Endothelial cell of umbilical vein (primary cell): ENCODE measurements around the gene CYP1B1. TPM values are rescaled to one million over a fixed set of nuclear protein-coding genes. Genes with fewer than 3 reads are reported as not detected.

Source experiments
- BruUV-seq: library from RNA; stranded (reverse); fragments of 400-500 nt; replicated peaks from 2 replicates; lab custom pipeline; 2021; lab: Mats Ljungman, UMichigan
- CTCF ChIA-PET: fragments of 300-600, 350-600 bp; sonication (Branson Sonifier 250); formaldehyde crosslinking; loops from one replicate; lab custom pipeline; 2021; ENCODE audit warnings: antibody characterized with exemption, inconsistent platforms; lab: Charles Lee
- POLR2A ChIA-PET: fragments of 300-600, 350-600 bp; sonication (Branson Sonifier 250); formaldehyde crosslinking; loops from one replicate; lab custom pipeline; 2021; ENCODE audit warnings: antibody characterized with exemption, inconsistent platforms; lab: Charles Lee
- DNase-seq: peaks from one replicate; pipeline ENCODE4 v3.0.0-alpha.2; 2011; ENCODE audit warnings: low read depth, low spot score
- FAIRE-seq: peaks from 2 replicates; lab custom pipeline; 2011; peaks lifted over from hg19 to GRCh38; lab: Jason Lieb, UNC
- H2AFZ ChIP-seq: 2 replicates; pipeline ENCODE4 v1.6.0; 2012; ENCODE audit warnings: low read depth, low read length, control low read depth, inconsistent platforms
- H3K27ac ChIP-seq: 2 replicates; pipeline ENCODE4 v1.5.1; 2011; ENCODE audit warnings: low read depth, mild to moderate bottlenecking, control low read depth, low read length, moderate library complexity; ENCODE audit not compliant: insufficient read depth
- H3K27me3 ChIP-seq, 2 experiments: 2 replicates each; pipeline versions ENCODE4 v1.6.0 to v1.6.1; 2011; ENCODE audit warnings: low read length in 2 of 2, mixed read lengths in 1 of 2; ENCODE audit not compliant: control insufficient read depth in 2 of 2, insufficient read depth in 2 of 2
- H3K36me3 ChIP-seq, 2 experiments: 2 replicates in 1 of 2; 3 replicates in 1 of 2; pipeline ENCODE4 v1.5.1; 2011; ENCODE audit warnings: low read length in 2 of 2, mild to moderate bottlenecking in 1 of 2, moderate library complexity in 1 of 2; ENCODE audit not compliant: control insufficient read depth in 2 of 2, insufficient read depth in 2 of 2; ENCODE audit errors: extremely low read depth in 1 of 2
- H3K4me1 ChIP-seq: 3 replicates; pipeline ENCODE4 v1.5.1; 2011; ENCODE audit warnings: mild to moderate bottlenecking, low read length; ENCODE audit not compliant: control insufficient read depth, insufficient read depth; ENCODE audit errors: extremely low read depth
- H3K4me2 ChIP-seq: 2 replicates; pipeline ENCODE4 v1.6.1; 2011; ENCODE audit warnings: low read length, control low read depth, mixed read lengths; ENCODE audit not compliant: insufficient read depth
- H3K4me3 ChIP-seq, 3 experiments: fragments of 200-600 bp in 1 of 3; sonication (generic), shearing (Covaris generic) in 1 of 3; replicated peaks in 1 of 3; 2 replicates each; pipeline ENCODE4 v1.5.1; 2011 to 2016; ENCODE audit warnings: control low read depth in 3 of 3, low read length in 3 of 3, mild to moderate bottlenecking in 2 of 3, inconsistent platforms in 1 of 3, low read depth in 1 of 3, moderate library complexity in 1 of 3; ENCODE audit not compliant: insufficient read depth in 1 of 3
- H3K79me2 ChIP-seq: 2 replicates; pipeline ENCODE4 v1.6.0; 2012; ENCODE audit warnings: low read length, inconsistent platforms; ENCODE audit not compliant: control insufficient read depth, insufficient read depth
- H3K9ac ChIP-seq: replicated peaks from 2 replicates; pipeline ENCODE3; 2011; ENCODE audit warnings: low read length, control low read depth; ENCODE audit not compliant: insufficient read depth; ENCODE audit errors: extremely low read depth
- H3K9me1 ChIP-seq: replicated peaks from 3 replicates; pipeline ENCODE4 v1.6.0; 2011; ENCODE audit warnings: mild to moderate bottlenecking, low read length; ENCODE audit not compliant: control insufficient read depth, insufficient read depth; ENCODE audit errors: extremely low read depth
- H3K9me3 ChIP-seq: replicated peaks from 2 replicates; pipeline ENCODE4 v1.5.1; 2012; ENCODE audit warnings: low read length, inconsistent platforms; ENCODE audit not compliant: control insufficient read depth, insufficient read depth
- H4K20me1 ChIP-seq: replicated peaks from 2 replicates; pipeline ENCODE3; 2011; ENCODE audit warnings: mild to moderate bottlenecking, low read length; ENCODE audit not compliant: control insufficient read depth, insufficient read depth; ENCODE audit errors: extremely low read depth
- EZH2 ChIP-seq: IDR thresholded peaks from 2 replicates; pipeline ENCODE4 v1.6.1; 2012; ENCODE audit warnings: borderline replicate concordance, low read depth, mild to moderate bottlenecking, moderate library complexity, low read length, inconsistent platforms; ENCODE audit not compliant: severe bottlenecking
- FOS ChIP-seq: IDR thresholded peaks from 2 replicates; pipeline ENCODE4 v1.6.1; 2011; ENCODE audit warnings: mild to moderate bottlenecking, low read length, moderate library complexity, borderline replicate concordance; ENCODE audit not compliant: insufficient read depth
- GATA2 ChIP-seq: IDR thresholded peaks from 2 replicates; pipeline ENCODE4 v1.7.0; 2011; ENCODE audit warnings: low read depth, mild to moderate bottlenecking, moderate library complexity, mixed read lengths, low read length; ENCODE audit not compliant: insufficient read length, insufficient read depth
- JUN ChIP-seq: IDR thresholded peaks from 2 replicates; pipeline ENCODE4 v1.6.1; 2011; ENCODE audit warnings: borderline replicate concordance, low read depth; ENCODE audit not compliant: insufficient read length, insufficient read depth
- MAX ChIP-seq: IDR thresholded peaks from 2 replicates; pipeline ENCODE4 v1.6.1; 2011; ENCODE audit not compliant: insufficient read depth, insufficient read length
- MYC ChIP-seq: IDR thresholded peaks from one replicate; pipeline ENCODE4 v1.6.1; 2011; ENCODE audit warnings: mild to moderate bottlenecking, low read depth, low read length
- POLR2A ChIP-seq: IDR thresholded peaks from 2 replicates; pipeline ENCODE4 v1.6.1; 2012; ENCODE audit warnings: low read depth, mild to moderate bottlenecking, control low read depth, low read length
- POLR2AphosphoS5 ChIP-seq: IDR thresholded peaks from 2 replicates; pipeline ENCODE4 v1.6.1; 2012; ENCODE audit warnings: low read depth, mild to moderate bottlenecking, control low read depth, low read length, moderate library complexity; ENCODE audit not compliant: insufficient read depth
- dilution Hi-C: fragments of 300-500 bp; cut with MboI; formaldehyde crosslinking; loops from one replicate; pipeline ENCODE4 v1.15.0; 2019; ENCODE audit warnings: low sequenced_read_pairs; ENCODE audit not compliant: extremely low pct_ligation_motif_present
- intact Hi-C: fragments of 100-400 bp; cut with micrococcal nuclease; formaldehyde crosslinking; loops from one replicate; pipeline ENCODE4 v1.10.0; 2022
- polyA plus RNA-seq, 4 experiments: library from polyadenylated mRNA; depleted of rRNA in 3 of 4; stranded (reverse) in 3 of 4; unstranded in 1 of 4; fragments of >200 nt; gene quantifications; 2 replicates each; pipeline versions ENCODE4 v1.2.1 to v1.2.3, GENCODE V29; 2011 to 2012; ENCODE audit warnings: missing spikeins in 1 of 4
- total RNA-seq: library from RNA; stranded (reverse); gene quantifications from 2 replicates; pipeline ENCODE4 v1.2.3, GENCODE V29; 2021
- TF ChIP-seq, protein P1 (sequence below), 2 donors: IDR thresholded peaks; 1 replicate in 1 of 2; 2 replicates in 1 of 2; pipeline ENCODE4 v1.5.1; 2011; ENCODE audit warnings: low read length in 2 of 2, mild to moderate bottlenecking in 2 of 2, moderate library complexity in 2 of 2, control low read depth in 1 of 2, inconsistent platforms in 1 of 2, low read depth in 1 of 2; ENCODE audit not compliant: insufficient read depth in 1 of 2; ENCODE audit errors: extremely low read depth in 1 of 2

Gene CYP1B1
- total and polyA plus RNA-seq, 2 donors (not counting 3 experiments of a cell fraction or from before 2014, with no cell fraction given), result 0.01 TPM; not detected in 1

DNA sequence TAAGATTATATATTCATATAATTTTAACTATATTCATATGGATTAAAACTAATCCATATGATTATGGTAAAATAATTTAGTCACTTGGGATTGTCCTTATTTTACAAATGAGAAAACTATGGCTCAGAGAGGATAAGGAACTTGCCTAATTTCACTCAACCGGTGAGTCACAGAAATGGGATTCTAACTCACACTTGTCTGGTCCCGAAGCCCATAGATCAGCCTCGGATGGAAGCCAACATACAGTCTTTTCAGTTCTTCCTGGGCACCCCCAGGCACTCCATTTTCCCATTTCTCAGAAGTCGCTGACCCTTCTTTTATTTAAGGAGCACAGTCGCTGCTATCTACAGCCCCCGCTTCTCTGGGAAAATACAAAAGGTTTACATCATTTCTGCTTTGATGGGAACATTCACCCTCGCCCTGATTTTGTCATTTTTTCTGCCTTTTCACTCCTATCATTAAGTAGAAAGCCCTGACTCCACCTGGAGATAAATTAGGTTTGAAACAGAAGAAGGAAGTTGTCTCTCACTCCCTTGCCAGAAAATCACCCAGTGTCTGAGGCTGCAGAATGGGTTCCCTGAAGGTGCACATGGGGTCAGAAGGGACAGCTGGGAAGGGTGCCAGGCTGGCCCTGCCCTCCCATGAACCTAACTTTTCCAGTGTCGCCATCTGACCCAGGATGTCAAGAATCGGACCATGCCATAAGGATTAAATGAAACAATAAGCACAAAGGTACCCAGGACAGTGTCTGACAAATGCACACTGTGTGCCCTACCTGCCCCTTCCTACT is 36.6 kb downstream of the CYP1B1 start:
- no peak for DNase-seq

More for the DNA sequence above, 36.6 kb downstream of the CYP1B1 start:
- Histone ChIP-seq H3K36me3 (no peaks in the 10 kb centered on the region), H3K9me3 (no peaks in the 10 kb centered on the region), H4K20me1 (no peaks in the 10 kb centered on the region), H2AFZ (no peak overlapping the region), H3K4me2 (no peak overlapping the region), H3K9me1 (no peaks in the 10 kb centered on the region), H3K27me3 (peaks cover 28 to 34% of the 10 kb centered on the region in 2 experiments), H3K9ac (no peak overlapping the region), H3K27ac (no peak overlapping the region), H3K4me3 (no peak overlapping the region), H3K4me1 (no peaks in the 10 kb centered on the region), H3K79me2 (no peaks in the 10 kb centered on the region)
- CTCF ChIA-PET, result interaction anchor here (1.4 kb wide), 1 partner anchor 57 kb away, joined by 4 read pairs; no protein-coding TSS in a partner anchor
- POLR2A ChIA-PET, result no interaction called here
- no peak for FAIRE-seq
- TF ChIP-seq MYC, result no peak
- no peak for TF ChIP-seq POLR2AphosphoS5
- TF ChIP-seq EZH2, result no peak
- TF ChIP-seq GATA2, result no peak
- no peak for TF ChIP-seq JUN
- no peak for TF ChIP-seq FOS
- no peak for TF ChIP-seq POLR2A
- TF ChIP-seq MAX, result no peak
- TF ChIP-seq, protein P1, sequence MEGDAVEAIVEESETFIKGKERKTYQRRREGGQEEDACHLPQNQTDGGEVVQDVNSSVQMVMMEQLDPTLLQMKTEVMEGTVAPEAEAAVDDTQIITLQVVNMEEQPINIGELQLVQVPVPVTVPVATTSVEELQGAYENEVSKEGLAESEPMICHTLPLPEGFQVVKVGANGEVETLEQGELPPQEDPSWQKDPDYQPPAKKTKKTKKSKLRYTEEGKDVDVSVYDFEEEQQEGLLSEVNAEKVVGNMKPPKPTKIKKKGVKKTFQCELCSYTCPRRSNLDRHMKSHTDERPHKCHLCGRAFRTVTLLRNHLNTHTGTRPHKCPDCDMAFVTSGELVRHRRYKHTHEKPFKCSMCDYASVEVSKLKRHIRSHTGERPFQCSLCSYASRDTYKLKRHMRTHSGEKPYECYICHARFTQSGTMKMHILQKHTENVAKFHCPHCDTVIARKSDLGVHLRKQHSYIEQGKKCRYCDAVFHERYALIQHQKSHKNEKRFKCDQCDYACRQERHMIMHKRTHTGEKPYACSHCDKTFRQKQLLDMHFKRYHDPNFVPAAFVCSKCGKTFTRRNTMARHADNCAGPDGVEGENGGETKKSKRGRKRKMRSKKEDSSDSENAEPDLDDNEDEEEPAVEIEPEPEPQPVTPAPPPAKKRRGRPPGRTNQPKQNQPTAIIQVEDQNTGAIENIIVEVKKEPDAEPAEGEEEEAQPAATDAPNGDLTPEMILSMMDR (IDR thresholded peaks at IDR 0.05; ENCODE audit: extremely low read depth in 1 of 2, insufficient read depth in 1 of 2, low read depth in 1 of 2, low read length in 2 of 2), result no peak
- dilution Hi-C loops (no loop called here), intact Hi-C loops (no loop called here)
- no TSS peak for BruUV-seq
